ENCODE results near the gene PLA2G12B.

DNA sequence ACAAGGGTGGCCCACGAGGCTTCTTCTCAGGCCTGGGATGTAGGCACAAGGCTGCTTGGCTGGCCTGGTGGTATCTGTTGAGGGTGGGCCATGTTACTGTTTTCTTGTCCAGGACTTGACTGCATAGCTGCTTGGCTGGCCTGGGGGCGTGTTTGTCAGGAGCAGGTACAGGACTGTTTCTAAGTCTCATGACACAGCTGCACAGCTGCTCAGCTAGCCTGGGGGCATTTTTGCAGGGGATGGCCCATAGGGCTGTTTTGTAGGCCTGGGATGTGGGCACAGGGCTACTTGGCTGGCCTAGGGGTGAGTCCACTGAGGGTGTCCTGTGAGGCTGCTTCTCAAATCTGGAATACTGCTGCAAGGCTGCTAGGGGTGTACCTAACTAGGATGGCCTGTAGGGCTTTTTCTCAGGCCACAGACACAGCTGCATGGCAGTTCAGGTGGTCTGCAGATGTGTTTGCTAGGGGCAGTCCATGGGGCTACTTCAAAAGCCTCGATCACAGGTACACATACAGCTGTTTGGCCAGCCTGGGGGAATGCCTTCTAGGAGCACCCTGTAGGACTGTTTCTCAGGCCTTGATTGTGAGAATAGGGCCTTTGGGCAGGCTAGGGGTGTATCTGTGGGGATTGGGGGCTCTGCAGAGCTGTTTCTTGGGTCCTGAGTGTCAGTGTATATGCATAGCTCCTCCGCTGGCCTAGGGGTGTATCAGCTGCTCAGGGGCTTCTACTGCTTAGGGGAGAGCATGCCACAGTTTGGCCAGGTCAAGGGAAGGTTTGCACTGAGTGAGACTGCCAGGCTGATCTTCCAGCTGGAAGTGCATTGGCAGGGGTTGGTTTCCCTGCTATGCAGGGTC lies 26.6 kb upstream of the PLA2G12B start:
- TF ChIP-seq CTCF (IDR thresholded peaks at IDR 0.05; ENCODE audit: insufficient read depth, low read length, poor library complexity, severe bottlenecking), result no peak
- no peak for TF ChIP-seq EZH2phosphoT487 (conservative IDR thresholded peaks at IDR 0.05; ENCODE audit: low read length)

All from SU-DHL-6 (cell line).